A673 (cell line): ENCODE data around the gene CARD11. TPM values are rescaled to one million over a fixed set of nuclear protein-coding genes. Genes with fewer than 3 reads are reported as not detected.

Experiments used
- BruUV-seq: library from RNA; stranded (reverse); fragments of 400-500 nt; replicated peaks from 2 replicates; lab custom pipeline; 2021; lab: Mats Ljungman, UMichigan
- CTCF ChIA-PET: fragments of 300-600 bp; sonication (Branson Sonifier 250); formaldehyde crosslinking; loops from one replicate; lab custom pipeline; 2022; ENCODE audit warnings: antibody characterized with exemption; lab: Charles Lee
- POLR2A ChIA-PET: fragments of 300-600 bp; sonication (Branson Sonifier 250); formaldehyde crosslinking; loops from one replicate; lab custom pipeline; 2022; ENCODE audit warnings: antibody characterized with exemption; ENCODE audit not compliant: low non-redundant PET; lab: Charles Lee
- DNase-seq: peaks from one replicate; pipeline ENCODE4 v3.0.0-alpha.2; 2015; ENCODE audit warnings: low spot score
- H3K27ac ChIP-seq: fragments of 200-600 bp; sonication (generic); 2 replicates; pipeline ENCODE4 v1.5.1; 2016; ENCODE audit warnings: mixed run types, low read depth, mild to moderate bottlenecking, mixed read lengths, antibody characterized with exemption, low read length; ENCODE audit not compliant: poor library complexity, severe bottlenecking
- H3K27me3 ChIP-seq: fragments of 200-600 bp; sonication (generic); replicated peaks from 2 replicates; pipeline ENCODE4 v1.6.1; 2017; ENCODE audit warnings: mixed run types, low read depth, mild to moderate bottlenecking, mixed read lengths, antibody characterized with exemption, low read length; ENCODE audit not compliant: insufficient read depth, poor library complexity
- H3K36me3 ChIP-seq: fragments of 200-600 bp; sonication (generic); 2 replicates; pipeline ENCODE4 v1.6.1; 2016; ENCODE audit warnings: mixed run types, mild to moderate bottlenecking, mixed read lengths, antibody characterized with exemption, low read length; ENCODE audit not compliant: insufficient read depth, poor library complexity, severe bottlenecking
- H3K4me1 ChIP-seq: fragments of 200-600 bp; sonication (generic); 2 replicates; pipeline ENCODE4 v1.6.1; 2017; ENCODE audit warnings: mixed run types, mild to moderate bottlenecking, mixed read lengths, antibody characterized with exemption, low read length; ENCODE audit not compliant: insufficient read depth, poor library complexity, severe bottlenecking
- H3K4me3 ChIP-seq: fragments of 200-600 bp; sonication (generic); 2 replicates; pipeline ENCODE4 v1.5.1; 2016; ENCODE audit warnings: low read depth, mixed run types, mild to moderate bottlenecking, mixed read lengths, low read length; ENCODE audit not compliant: poor library complexity, severe bottlenecking
- H3K9me3 ChIP-seq: fragments of 200-600 bp; sonication (generic); 2 replicates; pipeline ENCODE4 v1.6.1; 2016; ENCODE audit warnings: mixed run types, low read depth, mild to moderate bottlenecking, mixed read lengths, antibody characterized with exemption, low read length; ENCODE audit not compliant: poor library complexity, severe bottlenecking
- EZH2 ChIP-seq: fragments of 200-600 bp; sonication (generic); IDR thresholded peaks from 2 replicates; pipeline ENCODE4 v1.6.1; 2017; ENCODE audit warnings: borderline replicate concordance, low read depth, mild to moderate bottlenecking, mixed read lengths, antibody characterized with exemption, low read length; ENCODE audit not compliant: poor library complexity, severe bottlenecking
- intact Hi-C: fragments of 100-400 bp; cut with micrococcal nuclease; formaldehyde crosslinking; loops from one replicate; pipeline ENCODE4 v1.10.0; 2022; ENCODE audit not compliant: unreplicated experiment
- total RNA-seq: library from RNA; stranded (reverse); gene quantifications from 2 replicates; pipeline ENCODE4 v1.2.3, GENCODE V29; 2021
- TF ChIP-seq, protein P1 (sequence below): fragments of 300-800, 200-600 bp; sonication (generic); conservative IDR thresholded peaks from 2 replicates; pipeline ENCODE4 v1.5.1; 2017; ENCODE audit warnings: low read depth, mild to moderate bottlenecking, antibody characterized with exemption, low read length, moderate library complexity, mixed read lengths

Gene CARD11
- total RNA-seq, 1 experiment from 2014 or later, result 1.8 TPM

- POLR2A ChIA-PET, result no interaction called here
- TF ChIP-seq, protein P1, sequence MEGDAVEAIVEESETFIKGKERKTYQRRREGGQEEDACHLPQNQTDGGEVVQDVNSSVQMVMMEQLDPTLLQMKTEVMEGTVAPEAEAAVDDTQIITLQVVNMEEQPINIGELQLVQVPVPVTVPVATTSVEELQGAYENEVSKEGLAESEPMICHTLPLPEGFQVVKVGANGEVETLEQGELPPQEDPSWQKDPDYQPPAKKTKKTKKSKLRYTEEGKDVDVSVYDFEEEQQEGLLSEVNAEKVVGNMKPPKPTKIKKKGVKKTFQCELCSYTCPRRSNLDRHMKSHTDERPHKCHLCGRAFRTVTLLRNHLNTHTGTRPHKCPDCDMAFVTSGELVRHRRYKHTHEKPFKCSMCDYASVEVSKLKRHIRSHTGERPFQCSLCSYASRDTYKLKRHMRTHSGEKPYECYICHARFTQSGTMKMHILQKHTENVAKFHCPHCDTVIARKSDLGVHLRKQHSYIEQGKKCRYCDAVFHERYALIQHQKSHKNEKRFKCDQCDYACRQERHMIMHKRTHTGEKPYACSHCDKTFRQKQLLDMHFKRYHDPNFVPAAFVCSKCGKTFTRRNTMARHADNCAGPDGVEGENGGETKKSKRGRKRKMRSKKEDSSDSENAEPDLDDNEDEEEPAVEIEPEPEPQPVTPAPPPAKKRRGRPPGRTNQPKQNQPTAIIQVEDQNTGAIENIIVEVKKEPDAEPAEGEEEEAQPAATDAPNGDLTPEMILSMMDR, result no peak
- no peak for TF ChIP-seq EZH2
- DNase-seq, result no peak
- no TSS peak for BruUV-seq
- peaks cover 9% of the 10 kb centered on the region for H3K4me1 ChIP-seq
- no peak overlapping the region for H3K27ac ChIP-seq
- CTCF ChIA-PET, result no interaction called here
- H3K9me3 ChIP-seq, result no peaks in the 10 kb centered on the region
- no peaks in the 10 kb centered on the region for H3K36me3 ChIP-seq
- intact Hi-C loops, result loop anchor here (5.0 to 10.0 kb wide), 2 partner anchors 1037 to 1774 kb away; no protein-coding TSS in a partner anchor
- no peaks in the 10 kb centered on the region for H3K27me3 ChIP-seq
- H3K4me3 ChIP-seq, result no peak overlapping the region
Observed at GRCh38 chr7:2860627-2861133, 183.0 kb downstream of the CARD11 start.

DNA sequence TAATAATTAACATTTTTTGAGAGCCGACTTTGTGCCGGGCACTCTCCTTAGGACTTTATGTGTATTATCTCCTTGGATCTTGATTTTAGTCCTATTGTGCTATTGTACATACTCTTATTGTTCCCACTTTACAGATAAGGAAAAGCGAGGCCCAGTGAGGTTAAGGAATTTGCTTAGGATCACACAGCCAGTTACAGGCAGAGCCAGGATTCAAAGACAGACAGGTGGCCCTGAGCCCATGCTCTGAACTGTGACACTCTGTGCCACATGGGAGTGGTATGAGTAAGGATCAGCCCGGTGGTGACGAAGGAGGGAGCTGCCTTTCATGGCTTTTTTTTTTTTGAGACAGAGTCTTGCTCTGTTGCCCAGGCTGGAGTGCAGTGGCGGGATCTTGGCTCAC, 183.7 kb downstream of the CARD11 start:
- H3K4me3 ChIP-seq, result no peak overlapping the region
- CTCF ChIA-PET, result no interaction called here
- POLR2A ChIA-PET, result no interaction called here
- DNase-seq, result no peak
- no peak overlapping the region for H3K27ac ChIP-seq
- H3K27me3 ChIP-seq, result no peaks in the 10 kb centered on the region
- peaks cover 9% of the 10 kb centered on the region for H3K4me1 ChIP-seq
- no TSS peak for BruUV-seq
- TF ChIP-seq EZH2, result no peak
- TF ChIP-seq, protein P1, result no peak
- H3K9me3 ChIP-seq, result no peaks in the 10 kb centered on the region
- H3K36me3 ChIP-seq, result no peaks in the 10 kb centered on the region
- intact Hi-C loops, result loop anchor here (5.0 to 10.0 kb wide), 2 partner anchors 1037 to 1775 kb away; no protein-coding TSS in a partner anchor

GRCh38 chr7:2858621-2859020, 185.0 kb downstream of the CARD11 start:
- intact Hi-C loops, result no loop called here
- POLR2A ChIA-PET, result no interaction called here
- no peaks in the 10 kb centered on the region for H3K36me3 ChIP-seq
- no peaks in the 10 kb centered on the region for H3K9me3 ChIP-seq
- no peak for TF ChIP-seq EZH2
- TF ChIP-seq, protein P1, result no peak
- CTCF ChIA-PET, result interaction anchor here (0.6 to 0.7 kb wide), 2 partner anchors 54 to 142 kb away, joined by 4 to 5 read pairs; no protein-coding TSS in a partner anchor
- no peak overlapping the region for H3K4me3 ChIP-seq
- no peak overlapping the region for H3K27ac ChIP-seq
- BruUV-seq, result no TSS peak
- peaks cover 5% of the 10 kb centered on the region for H3K4me1 ChIP-seq
- H3K27me3 ChIP-seq, result no peaks in the 10 kb centered on the region
- no peak for DNase-seq
